ENCODE results near the gene ZBTB46.
"Not testable (repeated sequence)": the region's sequence is repeated elsewhere in the genome, so short reads cannot be mapped to it uniquely, and the experiment has no call there.

The ZBTB46 gene

DNA sequence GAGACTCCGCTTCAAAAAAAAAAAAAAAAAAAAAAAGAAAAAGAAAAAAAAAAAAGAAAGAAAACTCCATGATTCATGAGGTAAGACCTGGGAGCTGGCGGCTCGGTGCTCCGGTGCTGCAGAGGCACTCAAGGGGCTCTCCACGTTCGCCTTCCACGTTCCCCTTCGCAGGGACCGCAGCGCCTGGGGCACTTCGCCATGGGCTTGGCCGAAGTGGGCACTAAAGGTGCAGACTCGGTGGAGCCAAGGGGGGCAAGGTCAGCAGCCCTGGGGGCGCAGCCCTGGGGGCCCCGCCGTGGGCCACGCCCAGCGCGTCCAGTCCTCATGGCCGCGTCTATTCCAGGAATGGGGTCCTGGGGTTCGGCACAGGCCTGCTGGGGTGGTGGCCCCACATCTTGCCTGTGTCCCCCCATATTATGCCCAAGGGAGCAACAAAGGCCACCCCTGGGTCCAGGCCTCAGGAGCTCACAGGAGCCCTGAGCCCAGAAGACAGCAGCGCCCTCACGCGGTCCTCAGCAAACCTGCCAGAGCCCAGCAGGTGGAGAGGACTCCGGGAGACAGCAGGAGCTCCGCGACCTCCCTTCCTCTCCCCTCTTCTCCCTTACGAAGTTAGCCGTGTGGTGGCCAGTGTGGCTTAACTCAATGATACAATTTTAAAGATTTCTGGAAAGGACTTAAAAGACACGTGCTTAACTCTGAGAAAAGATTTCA lies 21.9 kb downstream of the ZBTB46 start:
- H3K4me3 ChIP-seq (ENCODE audit: low read depth, low read length) = no peak overlapping the region
- no peak for TF ChIP-seq CTCF (IDR thresholded peaks at IDR 0.05; ENCODE audit: low read depth, low read length, missing control alignments)
- DNase-seq (ENCODE audit: low read depth) = no peak

DNA sequence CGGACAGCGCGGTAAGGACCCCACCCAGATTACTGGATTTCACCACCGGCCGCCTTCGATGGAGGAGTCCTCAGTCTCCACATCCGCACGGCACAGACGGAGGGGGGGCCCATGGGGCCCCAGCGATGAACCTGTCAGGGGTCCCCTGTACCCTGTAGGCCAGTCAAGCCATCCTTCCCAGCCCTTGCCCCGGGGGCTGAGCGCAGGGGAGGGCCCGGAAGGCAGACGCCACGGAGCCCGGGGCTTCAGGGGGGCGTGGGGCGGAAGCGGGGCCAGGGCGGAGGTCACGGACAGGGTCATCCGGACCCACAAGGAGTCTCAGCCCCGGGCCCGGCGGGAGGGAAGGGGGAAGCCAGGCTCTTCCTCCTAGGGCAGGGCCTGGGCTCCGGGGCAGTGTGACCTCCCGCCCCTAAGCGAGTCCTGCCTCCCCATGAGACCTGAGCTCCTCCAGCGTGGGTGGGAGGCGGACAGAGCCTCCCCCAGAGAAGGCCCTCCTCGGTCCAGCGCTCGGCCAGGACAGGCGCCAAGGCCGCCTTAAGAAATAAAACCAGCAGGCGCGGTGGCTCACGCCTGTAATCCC lies 22.8 kb downstream of the ZBTB46 start:
- no peak for TF ChIP-seq CTCF (IDR thresholded peaks at IDR 0.05; ENCODE audit: low read depth, low read length, missing control alignments)
- DNase-seq (ENCODE audit: low read depth) = no peak
- no peak overlapping the region for H3K4me3 ChIP-seq (ENCODE audit: low read depth, low read length)

- no peak overlapping the region for H3K4me3 ChIP-seq (ENCODE audit: low read depth, low read length)
- no peak for DNase-seq (ENCODE audit: low read depth)
- no peak for TF ChIP-seq CTCF (IDR thresholded peaks at IDR 0.05; ENCODE audit: low read depth, low read length, missing control alignments)
These were observed 23.4 kb downstream of the ZBTB46 start for GRCh38 chr20:63807654-63808053.

GRCh38 chr20:63804308-63804636 lies 26.8 kb downstream of the ZBTB46 start:
- no peak overlapping the region for H3K4me3 ChIP-seq (ENCODE audit: low read depth, low read length)
- no peak for TF ChIP-seq CTCF (IDR thresholded peaks at IDR 0.05; ENCODE audit: low read depth, low read length, missing control alignments)
- DNase-seq (ENCODE audit: low read depth) = no peak

DNA sequence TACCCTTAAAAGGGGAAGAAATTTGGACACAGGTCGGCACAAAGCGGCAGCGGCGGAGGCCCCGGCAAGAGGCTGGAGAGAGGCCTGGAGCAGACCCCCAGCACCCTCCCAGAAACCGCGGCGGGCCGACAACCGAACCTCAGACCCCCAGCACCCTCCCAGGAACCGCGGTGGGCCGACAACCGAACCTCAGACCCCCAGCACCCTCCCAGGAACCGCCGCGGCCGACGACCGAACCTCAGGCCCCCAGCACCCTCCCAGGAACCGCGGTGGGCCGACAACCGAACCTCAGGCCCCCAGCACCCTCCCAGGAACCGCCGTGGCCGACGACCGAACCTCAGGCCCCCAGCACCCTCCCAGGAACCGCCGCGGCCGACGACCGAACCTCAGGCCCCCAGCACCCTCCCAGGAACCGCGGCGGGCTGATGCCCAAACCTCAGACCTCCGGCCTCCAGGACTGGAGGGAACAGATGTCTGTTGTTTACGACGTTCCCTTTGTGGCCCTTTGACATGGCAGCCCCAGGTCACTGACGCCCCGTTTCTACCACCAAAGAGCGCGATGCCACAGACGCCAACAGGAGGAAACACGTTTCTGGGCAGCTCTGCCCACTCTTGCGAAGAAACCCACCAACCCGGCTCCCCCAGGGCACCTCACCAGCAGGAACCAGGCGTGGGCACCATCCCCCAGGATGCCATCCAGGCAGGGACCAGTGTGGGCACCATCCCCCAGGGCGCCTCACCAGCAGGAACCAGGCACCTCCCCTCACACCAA lies 28.4 kb downstream of the ZBTB46 start:
- DNase-seq (ENCODE audit: low read depth) = no peak
- no peak for TF ChIP-seq CTCF (IDR thresholded peaks at IDR 0.05; ENCODE audit: low read depth, low read length, missing control alignments)
- H3K4me3 ChIP-seq (ENCODE audit: low read depth, low read length) = no peak overlapping the region

DNA sequence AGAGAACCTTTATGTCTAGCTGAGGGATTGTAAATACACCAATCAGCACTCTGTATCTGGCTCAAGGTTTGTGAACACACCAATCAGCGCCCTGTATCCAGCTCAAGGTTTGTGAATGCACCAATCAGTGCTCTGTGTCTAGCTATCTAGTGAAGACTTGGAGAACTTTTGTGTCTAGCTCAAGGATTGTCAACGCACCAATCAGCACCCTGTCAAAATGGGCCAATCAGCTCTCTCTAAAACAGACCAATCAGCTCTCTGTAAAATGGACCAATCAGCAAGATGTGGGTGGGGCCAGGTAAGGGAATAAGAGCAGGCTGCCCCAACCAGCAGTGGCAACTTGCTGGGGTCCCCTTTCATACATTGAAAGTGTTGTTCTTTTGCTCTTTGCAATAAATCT lies 29.9 kb downstream of the ZBTB46 start:
- not testable (repeated sequence) for DNase-seq (ENCODE audit: low read depth); H3K4me3 ChIP-seq (ENCODE audit: low read depth, low read length)

DNA sequence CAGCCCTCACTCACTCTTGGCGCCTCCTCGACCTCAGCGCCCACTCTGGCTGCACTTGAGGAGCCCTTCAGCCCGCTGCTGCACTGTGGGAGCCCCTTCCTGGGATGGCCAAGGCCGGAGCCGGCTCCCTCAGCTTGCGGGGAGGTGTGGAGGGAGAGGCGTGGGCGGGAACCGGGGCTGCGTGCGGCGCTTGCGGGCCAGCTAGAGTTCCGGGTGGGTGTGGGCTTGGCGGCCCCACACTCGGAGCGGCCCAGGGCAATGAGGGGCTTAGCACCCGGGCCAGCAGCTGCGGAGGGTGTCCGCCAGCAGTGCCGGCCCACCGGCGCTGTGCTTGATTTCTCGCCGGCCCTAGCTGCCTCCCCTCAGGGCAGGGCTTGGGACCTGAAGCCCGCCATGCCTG lies 30.7 kb downstream of the ZBTB46 start:
- H3K4me3 ChIP-seq (ENCODE audit: low read depth, low read length); DNase-seq (ENCODE audit: low read depth): not testable (repeated sequence)

DNA sequence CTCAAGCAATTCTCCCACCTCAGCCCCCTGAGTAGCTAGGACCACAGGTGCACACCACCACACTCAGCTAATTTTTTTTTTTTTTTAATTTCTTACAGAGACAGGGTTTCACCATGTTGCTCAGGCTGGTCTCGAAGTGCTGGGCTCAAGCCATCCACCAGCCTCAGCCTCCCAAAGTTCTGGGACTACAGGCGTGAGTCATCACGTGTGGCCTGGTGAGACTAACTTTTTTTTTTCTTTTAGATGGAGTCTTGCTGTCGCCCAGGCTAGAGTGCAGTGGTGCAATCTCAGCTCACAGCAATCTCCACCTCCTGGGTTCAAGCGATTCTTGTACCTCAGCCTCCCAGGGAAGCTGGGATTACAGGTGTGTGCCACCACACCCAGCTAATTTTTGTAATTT lies 31.9 kb downstream of the ZBTB46 start:
- not testable (repeated sequence) for H3K4me3 ChIP-seq (ENCODE audit: low read depth, low read length)

GRCh38 chr20:63797175-63797574 lies 33.9 kb downstream of the ZBTB46 start:
- DNase-seq (ENCODE audit: low read depth); H3K4me3 ChIP-seq (ENCODE audit: low read depth, low read length): not testable (repeated sequence)

More for the DNA sequence above, 31.9 kb downstream of the ZBTB46 start:
- not testable (repeated sequence) for DNase-seq (ENCODE audit: low read depth)

Measured in GM12864 (cell line).